MM.1S (cell line): ENCODE measurements around the gene STXBP1.

Experiments
- EZH2phosphoT487 ChIP-seq: fragments of 300-600 bp; sonication (generic); IDR thresholded peaks from 2 replicates; pipeline ENCODE4 v1.6.1; 2018; ENCODE audit warnings: antibody characterized with exemption, low read length
- TF ChIP-seq, protein P1 (sequence below): fragments of 300-600 bp; sonication (generic); IDR thresholded peaks from 2 replicates; pipeline ENCODE4 v1.5.1; 2016; ENCODE audit warnings: antibody characterized with exemption, low read length, mixed read lengths

DNA sequence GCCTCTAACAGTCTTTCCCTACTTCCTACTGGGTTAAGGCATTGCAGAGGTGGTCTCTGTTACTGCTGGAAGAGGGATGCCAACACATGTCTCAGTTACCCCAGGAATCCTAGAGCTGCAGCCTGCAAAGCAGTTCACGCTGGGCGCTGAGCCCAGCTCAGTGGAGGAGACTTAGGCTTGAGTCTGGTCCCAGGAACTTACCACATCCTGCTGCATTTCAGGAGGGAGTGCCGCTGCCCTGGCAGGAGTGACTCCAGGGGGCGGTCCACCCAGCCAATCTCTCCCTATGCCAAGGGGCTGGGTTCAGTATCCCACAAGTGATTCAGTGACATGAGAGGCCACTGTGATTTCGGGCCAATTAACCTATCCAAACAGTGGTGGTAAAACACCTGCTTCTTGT lies 111.4 kb downstream of the STXBP1 start:
- TF ChIP-seq EZH2phosphoT487, result no peak
- TF ChIP-seq, protein P1, sequence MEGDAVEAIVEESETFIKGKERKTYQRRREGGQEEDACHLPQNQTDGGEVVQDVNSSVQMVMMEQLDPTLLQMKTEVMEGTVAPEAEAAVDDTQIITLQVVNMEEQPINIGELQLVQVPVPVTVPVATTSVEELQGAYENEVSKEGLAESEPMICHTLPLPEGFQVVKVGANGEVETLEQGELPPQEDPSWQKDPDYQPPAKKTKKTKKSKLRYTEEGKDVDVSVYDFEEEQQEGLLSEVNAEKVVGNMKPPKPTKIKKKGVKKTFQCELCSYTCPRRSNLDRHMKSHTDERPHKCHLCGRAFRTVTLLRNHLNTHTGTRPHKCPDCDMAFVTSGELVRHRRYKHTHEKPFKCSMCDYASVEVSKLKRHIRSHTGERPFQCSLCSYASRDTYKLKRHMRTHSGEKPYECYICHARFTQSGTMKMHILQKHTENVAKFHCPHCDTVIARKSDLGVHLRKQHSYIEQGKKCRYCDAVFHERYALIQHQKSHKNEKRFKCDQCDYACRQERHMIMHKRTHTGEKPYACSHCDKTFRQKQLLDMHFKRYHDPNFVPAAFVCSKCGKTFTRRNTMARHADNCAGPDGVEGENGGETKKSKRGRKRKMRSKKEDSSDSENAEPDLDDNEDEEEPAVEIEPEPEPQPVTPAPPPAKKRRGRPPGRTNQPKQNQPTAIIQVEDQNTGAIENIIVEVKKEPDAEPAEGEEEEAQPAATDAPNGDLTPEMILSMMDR, result no peak
